GM19468 (cell line): ENCODE measurements around the gene TFDP2.
"Not testable (repeated sequence)": the region's sequence is repeated elsewhere in the genome, so short reads cannot be mapped to it uniquely, and the experiment has no call there.

Source experiments
- ATAC-seq: cut with Tn5 transposase; IDR thresholded peaks from one replicate; pipeline ENCODE4 v1.9.1; 2021; ENCODE audit warnings: mild to moderate bottlenecking, moderate library complexity, moderate number of reproducible peaks; ENCODE audit not compliant: unreplicated experiment; ENCODE audit errors: extremely low read depth

The TFDP2 gene

DNA sequence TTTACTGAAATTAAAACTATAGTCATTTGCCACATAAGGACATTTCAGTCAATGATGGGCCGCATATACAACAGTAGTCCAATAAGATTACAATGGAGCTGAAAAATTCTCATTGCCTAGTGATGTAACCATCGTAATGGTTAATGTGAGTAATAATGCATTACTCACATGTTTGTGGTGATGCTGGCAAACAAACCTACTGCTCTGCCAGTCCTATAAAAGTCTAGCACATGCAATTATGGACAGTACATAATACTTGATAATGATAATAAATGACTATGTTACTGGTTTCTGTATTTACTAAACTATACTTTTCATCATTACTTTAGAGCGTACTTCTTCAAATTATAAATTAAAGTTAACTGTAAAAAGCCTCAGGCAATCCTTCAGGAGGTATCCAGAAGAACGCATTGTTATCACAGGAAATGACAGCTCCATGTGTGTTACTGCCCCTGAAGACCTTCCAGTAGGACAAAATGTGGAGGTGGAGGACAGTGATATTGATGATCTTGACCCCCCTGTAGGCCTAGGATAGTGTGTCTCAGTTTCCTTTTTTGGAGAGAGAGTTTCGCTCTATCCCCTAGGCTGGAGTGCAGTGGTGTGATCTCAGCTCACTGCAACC is 170.2 kb downstream of the TFDP2 start:
- no peak for ATAC-seq

- not testable (repeated sequence) for ATAC-seq
Observed at GRCh38 chr3:141974777-141975176, 174.6 kb downstream of the TFDP2 start.

GRCh38 chr3:141972399-141972798 is 176.9 kb downstream of the TFDP2 start:
- no peak for ATAC-seq

DNA sequence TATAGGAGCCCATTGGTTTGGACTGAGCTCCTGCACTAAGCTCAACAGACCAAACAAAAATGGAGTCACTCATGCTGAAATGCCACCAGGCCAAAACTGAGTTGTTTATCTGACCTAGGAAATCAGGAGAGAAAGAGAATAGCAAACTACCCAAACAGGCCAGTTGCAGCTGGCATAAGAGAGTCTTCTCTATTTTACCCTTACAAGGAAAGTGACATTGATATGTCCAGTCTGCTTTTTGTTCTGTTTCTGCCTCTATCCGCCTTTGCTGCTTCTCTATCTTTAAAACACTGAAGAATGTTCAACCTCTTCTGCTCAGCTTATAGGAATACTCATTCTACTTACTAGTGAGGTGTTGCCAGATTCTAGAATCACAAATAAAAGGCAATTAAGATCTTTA is 177.8 kb downstream of the TFDP2 start:
- ATAC-seq: no peak

- no peak for ATAC-seq
Observed at GRCh38 chr3:141969711-141970110, 179.6 kb downstream of the TFDP2 start.

DNA sequence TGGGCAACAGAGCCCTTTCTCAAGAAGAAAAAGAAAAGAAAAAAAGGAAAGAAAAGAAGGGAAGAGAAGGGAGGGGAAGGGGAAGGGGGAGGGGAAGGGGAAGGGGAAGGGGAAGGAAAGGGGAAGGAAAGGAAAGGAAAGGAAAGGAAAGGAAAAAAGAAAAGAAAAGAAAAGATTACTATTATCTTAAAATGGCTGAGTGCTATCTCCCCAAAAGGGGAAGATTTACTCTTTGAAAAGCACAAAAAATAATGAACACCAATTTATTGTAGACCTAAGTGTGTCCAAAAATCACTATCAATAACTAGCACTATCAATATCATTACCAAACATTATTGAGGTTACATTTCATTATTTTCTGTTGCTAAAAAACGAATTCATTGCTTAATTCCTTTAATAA is 183.9 kb downstream of the TFDP2 start:
- ATAC-seq: no peak

- ATAC-seq: no peak
Observed at GRCh38 chr3:141963301-141963700, 186.0 kb downstream of the TFDP2 start.

DNA sequence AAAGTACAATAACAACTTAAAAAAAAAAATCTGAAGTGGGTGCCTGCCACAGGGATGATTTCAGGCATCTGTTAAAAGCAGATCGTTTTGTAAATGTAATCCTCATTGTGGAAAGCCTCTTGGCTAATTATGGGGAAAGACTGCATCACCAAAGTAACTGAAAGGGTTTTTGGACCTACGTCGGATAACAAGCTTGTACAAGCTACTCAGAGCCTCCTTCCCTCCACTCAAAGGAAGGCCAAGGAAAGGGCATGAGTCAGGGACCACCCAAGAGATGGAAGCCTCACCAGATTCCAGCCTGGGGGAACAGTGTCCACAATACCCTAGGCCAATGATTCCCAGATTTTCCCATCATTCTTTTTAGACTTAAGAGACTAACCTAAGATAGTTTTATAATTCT is 188.6 kb downstream of the TFDP2 start:
- no peak for ATAC-seq

GRCh38 chr3:141959589-141960554 is 189.5 kb downstream of the TFDP2 start:
- no peak for ATAC-seq

DNA sequence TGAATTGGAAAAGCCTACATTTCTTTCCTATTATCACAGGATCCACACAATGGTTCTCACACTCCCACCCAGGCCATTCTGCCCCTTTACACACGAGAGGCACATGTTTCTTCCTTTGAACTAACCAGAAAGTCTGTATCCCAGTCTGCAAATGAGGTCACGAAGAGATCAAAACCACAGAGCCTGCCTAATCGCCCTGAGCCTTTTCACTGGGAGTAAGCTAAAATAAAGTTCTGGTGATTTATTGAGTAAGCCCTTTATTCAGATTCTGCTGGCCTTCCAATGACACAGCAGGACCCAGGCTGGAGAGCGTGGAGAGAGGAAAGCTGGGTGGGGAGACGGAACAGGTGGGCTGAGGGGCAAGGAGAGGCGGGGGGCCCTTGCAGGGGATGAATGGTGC is 194.2 kb downstream of the TFDP2 start:
- ATAC-seq: no peak

GRCh38 chr3:141952611-141953010 is 196.7 kb downstream of the TFDP2 start:
- ATAC-seq: no peak

DNA sequence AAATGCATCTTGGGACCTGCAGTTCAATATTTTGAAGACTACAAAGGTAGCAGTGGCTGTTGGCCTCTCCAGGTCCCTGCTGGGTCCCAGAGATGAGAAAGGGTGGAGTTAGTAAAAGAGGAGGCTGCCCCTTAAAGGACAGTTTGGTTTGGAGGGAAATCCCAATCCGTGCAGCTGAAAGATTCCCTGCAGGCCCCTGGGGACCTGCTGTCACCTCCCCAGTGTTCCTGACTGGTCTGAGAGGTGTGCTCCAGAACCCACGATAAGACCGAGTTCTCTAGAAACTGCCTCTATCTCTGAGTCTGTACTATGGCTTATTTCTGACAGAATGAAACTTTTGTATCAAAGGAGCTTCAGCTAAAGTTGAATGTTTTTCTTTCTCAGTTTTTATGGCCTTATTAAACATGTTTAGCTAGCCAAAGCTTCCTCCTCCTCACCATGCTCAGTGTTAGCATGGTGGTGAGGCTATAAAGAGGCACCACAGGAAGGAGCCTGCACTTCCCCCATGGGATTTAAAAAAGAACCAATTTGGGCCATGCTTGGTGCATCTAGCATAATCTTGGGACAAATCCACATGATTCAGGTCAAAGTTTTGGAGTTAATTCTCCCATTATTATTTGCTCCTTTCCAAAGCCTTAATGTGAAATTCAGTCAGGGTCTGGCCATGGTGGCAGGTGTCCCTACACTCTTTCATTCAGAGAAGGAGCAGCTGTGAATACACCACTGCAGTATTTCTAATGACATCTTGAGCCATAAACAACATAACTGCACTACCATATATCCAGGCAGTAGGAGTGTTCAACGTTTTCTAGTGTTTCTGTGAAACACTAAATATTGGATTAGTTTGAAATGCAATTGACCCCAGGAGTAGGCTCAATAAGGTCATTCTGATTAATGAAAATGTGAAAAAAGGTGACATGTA is 198.5 kb downstream of the TFDP2 start:
- ATAC-seq: no peak

DNA sequence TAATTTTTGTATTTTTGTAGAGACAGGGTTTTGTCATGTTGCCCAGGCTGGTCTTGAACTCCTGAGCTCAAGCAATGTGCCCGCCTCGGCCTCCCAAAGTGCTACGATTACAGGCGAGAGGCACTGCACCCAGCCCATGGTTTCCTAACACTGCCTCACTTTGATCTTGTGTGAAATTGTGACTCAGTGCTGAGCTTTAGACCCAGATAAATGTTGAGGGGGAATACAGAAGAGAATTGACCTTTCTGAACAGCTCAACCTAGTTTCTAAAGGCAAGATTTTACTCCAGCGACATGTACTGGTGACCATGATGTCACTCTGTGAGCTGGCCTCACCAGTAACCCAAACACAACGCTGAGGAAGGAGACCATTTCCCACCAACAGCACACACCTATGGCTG is 199.4 kb downstream of the TFDP2 start:
- ATAC-seq: no peak

DNA sequence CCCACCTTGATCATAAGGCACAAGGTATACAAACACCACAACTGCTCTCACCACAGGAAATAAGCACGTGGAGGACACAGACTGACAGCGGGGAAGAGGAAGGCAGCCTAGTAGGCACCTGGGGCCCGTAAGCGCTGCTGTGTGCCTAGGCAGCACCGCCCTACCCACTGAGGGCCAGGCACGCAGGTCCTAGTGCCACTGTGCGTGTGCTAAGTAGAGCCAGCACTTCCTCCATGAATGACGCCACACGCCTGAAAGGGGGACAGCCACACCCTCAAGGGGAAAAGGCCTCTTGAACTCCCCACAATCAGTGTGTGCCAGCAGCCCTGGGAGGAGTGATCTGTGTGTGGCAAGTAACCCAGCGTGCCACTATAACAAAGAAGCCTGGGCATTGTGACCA is 199.9 kb downstream of the TFDP2 start:
- no peak for ATAC-seq

GRCh38 chr3:141945726-141946485 is 203.4 kb downstream of the TFDP2 start:
- ATAC-seq: no peak

DNA sequence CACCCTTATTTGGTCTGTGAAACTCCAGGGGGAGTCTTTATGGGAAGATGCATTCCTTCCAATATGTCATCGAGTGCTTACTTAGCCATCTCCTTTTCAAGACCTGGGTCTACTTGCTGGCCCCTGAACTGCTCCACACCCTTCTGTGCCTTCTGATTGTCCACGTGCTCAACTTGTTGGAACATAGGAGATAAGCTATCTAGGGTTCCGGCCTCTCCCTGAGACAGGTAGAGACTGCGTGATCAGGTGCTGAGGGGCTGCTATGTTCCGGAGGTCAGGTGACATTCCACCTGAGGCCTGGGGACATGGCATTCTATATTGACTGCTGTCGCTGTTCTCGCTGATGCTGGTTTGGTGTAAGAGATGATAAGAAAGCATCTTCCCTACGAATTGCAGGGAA is 207.3 kb downstream of the TFDP2 start:
- no peak for ATAC-seq

GRCh38 chr3:141941093-141941492 is 208.3 kb downstream of the TFDP2 start:
- ATAC-seq: no peak

- no peak for ATAC-seq
Observed at GRCh38 chr3:141940194-141940776, 209.1 kb downstream of the TFDP2 start.

- ATAC-seq: no peak
Observed at GRCh38 chr3:141939759-141940158, 209.6 kb downstream of the TFDP2 start.
